ENCODE measurements around the gene GBP7.

GBP7 gene

GRCh38 chr1:89125913-89126580, 49.8 kb downstream of the GBP7 start, which contains the start of gene GBP2:
Gene GBP2, minus strand, starts transcription at chr1:89126114. Its CDS starts 4,148 bp downstream, at chr1:89121966.
- in situ Hi-C loops (cut with MboI; ENCODE audit: low pct_unique_long_range_greater_than_20kb, low sequenced_read_pairs, unreplicated experiment), result no loop called here
- peak; percentile 62 for DNase-seq (ENCODE audit: low spot score)
- TF ChIP-seq, protein P1, sequence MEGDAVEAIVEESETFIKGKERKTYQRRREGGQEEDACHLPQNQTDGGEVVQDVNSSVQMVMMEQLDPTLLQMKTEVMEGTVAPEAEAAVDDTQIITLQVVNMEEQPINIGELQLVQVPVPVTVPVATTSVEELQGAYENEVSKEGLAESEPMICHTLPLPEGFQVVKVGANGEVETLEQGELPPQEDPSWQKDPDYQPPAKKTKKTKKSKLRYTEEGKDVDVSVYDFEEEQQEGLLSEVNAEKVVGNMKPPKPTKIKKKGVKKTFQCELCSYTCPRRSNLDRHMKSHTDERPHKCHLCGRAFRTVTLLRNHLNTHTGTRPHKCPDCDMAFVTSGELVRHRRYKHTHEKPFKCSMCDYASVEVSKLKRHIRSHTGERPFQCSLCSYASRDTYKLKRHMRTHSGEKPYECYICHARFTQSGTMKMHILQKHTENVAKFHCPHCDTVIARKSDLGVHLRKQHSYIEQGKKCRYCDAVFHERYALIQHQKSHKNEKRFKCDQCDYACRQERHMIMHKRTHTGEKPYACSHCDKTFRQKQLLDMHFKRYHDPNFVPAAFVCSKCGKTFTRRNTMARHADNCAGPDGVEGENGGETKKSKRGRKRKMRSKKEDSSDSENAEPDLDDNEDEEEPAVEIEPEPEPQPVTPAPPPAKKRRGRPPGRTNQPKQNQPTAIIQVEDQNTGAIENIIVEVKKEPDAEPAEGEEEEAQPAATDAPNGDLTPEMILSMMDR (IDR thresholded peaks at IDR 0.05; ENCODE audit: extremely low read depth, insufficient read depth, missing control alignments), result no peak

DNA sequence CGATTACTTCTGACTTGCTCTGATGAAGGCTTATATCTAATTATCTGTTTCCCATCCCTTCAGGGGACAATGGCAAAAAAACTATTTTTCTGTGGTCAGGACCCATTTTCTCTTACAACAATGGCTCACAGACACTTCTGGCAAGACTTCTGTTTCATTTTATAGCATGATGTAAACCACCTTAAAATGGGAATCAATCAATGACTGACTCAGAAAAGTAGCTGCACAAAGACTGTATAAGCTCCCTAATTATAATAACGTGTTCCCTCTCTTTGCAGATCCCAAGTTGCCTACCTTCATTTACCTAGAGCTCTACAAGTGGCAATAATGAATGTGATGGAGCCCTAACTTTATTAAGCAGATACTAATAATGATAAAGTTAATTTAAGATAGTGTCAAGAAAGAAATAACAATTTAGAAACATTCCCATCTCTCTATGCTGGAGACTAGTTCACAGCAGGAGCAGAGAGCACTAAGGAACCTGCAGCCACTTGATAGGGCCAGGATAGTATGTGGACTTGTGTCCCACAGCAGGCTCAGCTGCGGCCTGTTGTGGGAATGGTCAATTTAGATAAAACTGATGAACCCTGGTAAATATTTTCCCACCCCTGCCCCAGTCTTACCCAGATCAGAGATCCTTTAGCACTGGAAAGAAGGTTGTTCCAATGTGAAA, 50.4 kb downstream of the GBP7 start:
- in situ Hi-C loops (cut with MboI; ENCODE audit: low pct_unique_long_range_greater_than_20kb, low sequenced_read_pairs, unreplicated experiment), result no loop called here
- TF ChIP-seq, protein P1 (IDR thresholded peaks at IDR 0.05; ENCODE audit: extremely low read depth, insufficient read depth, missing control alignments), result no peak
- DNase-seq (ENCODE audit: low spot score), result no peak

DNA sequence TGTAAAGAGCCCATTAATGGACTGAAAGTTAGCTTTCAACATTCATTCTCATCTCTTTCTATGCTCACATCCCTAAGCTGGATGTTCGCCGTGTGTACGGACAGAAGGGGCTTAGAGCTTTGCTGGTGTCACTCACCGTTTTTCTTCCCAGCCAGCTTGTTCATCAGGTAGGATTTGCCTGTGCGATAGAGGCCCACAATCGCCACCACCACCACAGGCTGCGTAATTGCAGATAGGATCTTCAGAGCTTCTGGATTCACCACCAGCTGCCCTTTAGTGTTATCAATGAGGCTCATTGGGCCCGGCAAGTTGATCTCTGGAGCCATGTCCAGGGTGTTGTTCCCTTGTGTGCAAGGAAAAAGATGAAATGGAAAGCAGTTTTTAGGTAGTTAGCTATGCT, 54.2 kb downstream of the GBP7 start:
- no peak for DNase-seq (ENCODE audit: low spot score)
- TF ChIP-seq, protein P1 (IDR thresholded peaks at IDR 0.05; ENCODE audit: extremely low read depth, insufficient read depth, missing control alignments), result no peak
- in situ Hi-C loops (cut with MboI; ENCODE audit: low pct_unique_long_range_greater_than_20kb, low sequenced_read_pairs, unreplicated experiment), result no loop called here

- DNase-seq (ENCODE audit: low spot score), result no peak
- TF ChIP-seq, protein P1 (IDR thresholded peaks at IDR 0.05; ENCODE audit: extremely low read depth, insufficient read depth, missing control alignments), result no peak
Measured at GRCh38 chr1:89114662-89115061, 61.1 kb downstream of the GBP7 start.

DNA sequence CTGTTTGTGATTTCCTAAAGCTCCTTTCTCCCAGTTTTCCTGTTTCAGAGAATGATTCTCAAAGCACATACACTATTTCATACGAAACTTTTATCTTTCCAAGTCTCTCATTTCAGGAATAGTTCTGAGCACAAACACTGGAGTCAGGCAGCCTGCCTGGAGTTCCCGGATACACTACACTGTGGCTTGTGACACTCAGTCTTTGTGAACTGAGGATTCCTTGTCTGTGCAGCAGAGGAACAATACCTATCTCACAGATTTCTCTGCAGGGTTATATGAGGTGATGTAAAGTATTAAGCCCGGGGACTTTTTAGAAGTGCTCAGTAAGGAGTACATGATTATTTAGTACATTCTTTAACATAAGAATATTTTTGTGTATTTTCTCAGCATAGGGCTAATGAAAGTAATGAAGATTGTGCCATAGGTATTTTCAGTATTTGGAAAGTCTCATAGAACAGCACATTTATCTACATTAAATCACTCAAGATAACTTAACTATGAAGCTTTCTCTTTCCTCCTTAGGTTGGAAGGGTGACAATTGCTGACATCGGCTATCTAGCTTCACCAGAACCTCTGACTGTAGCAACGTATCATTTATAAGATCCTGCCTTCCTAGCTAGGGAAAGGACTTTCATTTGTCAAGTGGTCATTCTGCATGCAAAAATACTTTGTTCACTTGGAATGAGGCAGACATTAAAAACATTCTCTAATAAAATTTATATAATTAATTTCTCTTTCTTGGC, 62.8 kb downstream of the GBP7 start:
- TF ChIP-seq, protein P1 (IDR thresholded peaks at IDR 0.05; ENCODE audit: extremely low read depth, insufficient read depth, missing control alignments), result no peak
- in situ Hi-C loops (cut with MboI; ENCODE audit: low pct_unique_long_range_greater_than_20kb, low sequenced_read_pairs, unreplicated experiment), result no loop called here
- no peak for DNase-seq (ENCODE audit: low spot score)

More at GRCh38 chr1:89114662-89115061, 61.1 kb downstream of the GBP7 start:
- in situ Hi-C loops (cut with MboI; ENCODE audit: low pct_unique_long_range_greater_than_20kb, low sequenced_read_pairs, unreplicated experiment), result no loop called here

DNA sequence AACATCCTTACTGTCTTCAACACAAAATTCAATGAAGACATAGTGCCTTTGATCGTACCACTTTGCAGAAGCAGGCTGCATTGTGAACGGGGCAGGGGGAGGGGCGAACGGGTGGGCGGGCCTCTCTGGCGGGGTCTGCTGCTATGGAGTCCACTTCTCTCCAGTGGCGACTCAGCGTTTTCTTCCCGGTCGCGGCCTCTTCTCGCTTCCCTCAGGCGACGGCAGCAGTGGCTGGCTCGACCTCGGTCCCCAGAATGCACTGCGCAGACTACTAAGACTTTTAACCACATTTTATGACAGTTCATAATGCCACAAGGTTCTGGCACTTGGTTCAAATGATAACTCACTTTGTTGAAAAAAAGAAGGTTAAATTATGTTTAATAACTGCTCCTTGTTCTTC, 71.1 kb downstream of the GBP7 start:
- TF ChIP-seq, protein P1 (IDR thresholded peaks at IDR 0.05; ENCODE audit: extremely low read depth, insufficient read depth, missing control alignments), result no peak
- in situ Hi-C loops (cut with MboI; ENCODE audit: low pct_unique_long_range_greater_than_20kb, low sequenced_read_pairs, unreplicated experiment), result no loop called here
- DNase-seq (ENCODE audit: low spot score), result no peak

Measured in GM13977 (cell line).